Activated CD4-positive, alpha-beta T cell treated with anti-CD3 and anti-CD28 coated beads, Interleukin-2, amount 10 ng/mL, durations not matched to agents 7 days and 5 days (primary cell): ENCODE data around the gene NEDD4L. TPM values are rescaled to one million over a fixed set of nuclear protein-coding genes. Genes with fewer than 3 reads are reported as not detected.
"Not testable (repeated sequence)": the region's sequence is repeated elsewhere in the genome, so short reads cannot be mapped to it uniquely, and the experiment has no call there.

Source experiments
- CTCF ChIA-PET: fragments of 350-600 bp; sonication (Branson Sonifier 250); formaldehyde crosslinking; loops from one replicate; lab custom pipeline; 2021; ENCODE audit warnings: antibody characterized with exemption; lab: Charles Lee
- POLR2A ChIA-PET: fragments of 350-600 bp; sonication (Branson Sonifier 250); formaldehyde crosslinking; loops from one replicate; lab custom pipeline; 2021; ENCODE audit warnings: antibody characterized with exemption; lab: Charles Lee
- DNase-seq: peaks from one replicate; pipeline ENCODE4 v3.0.0-alpha.2; 2020
- H3K27ac Mint-ChIP-seq: one replicate; pipeline ENCODE4 v1.8.0; 2021; ENCODE audit warnings: mild to moderate bottlenecking, moderate library complexity, mixed read lengths
- H3K27me3 Mint-ChIP-seq: one replicate; pipeline ENCODE4 v1.8.0; 2021; ENCODE audit warnings: mixed read lengths
- H3K36me3 Mint-ChIP-seq: one replicate; pipeline ENCODE4 v1.8.0; 2021; ENCODE audit warnings: low read depth, mixed read lengths
- H3K4me1 Mint-ChIP-seq: one replicate; pipeline ENCODE4 v1.8.0; 2021; ENCODE audit warnings: mixed read lengths
- H3K4me3 Mint-ChIP-seq: one replicate; pipeline ENCODE4 v1.8.0; 2021; ENCODE audit warnings: mild to moderate bottlenecking, moderate library complexity, mixed read lengths
- H3K9me3 Mint-ChIP-seq: one replicate; pipeline ENCODE4 v1.8.0; 2021; ENCODE audit warnings: mixed read lengths
- total RNA-seq, 2 experiments: library from RNA; stranded (reverse); gene quantifications; one replicate each; pipeline ENCODE4 v1.2.3, GENCODE V29; 2021

The NEDD4L gene
- total RNA-seq, 2 experiments from 2014 or later, result 5.6 to 8.1 TPM

- no peaks in the 10 kb centered on the region for H3K36me3 Mint-ChIP-seq
- ChIA-PET CTCF (no interaction called here), POLR2A (no interaction called here)
Observed at GRCh38 chr18:58048081-58048642, 4.1 kb downstream of the NEDD4L start.

GRCh38 chr18:58049000-58049688 is 5.1 kb downstream of the NEDD4L start:
- Mint-ChIP-seq H3K36me3 (no peaks in the 10 kb centered on the region), H3K27ac (no peak overlapping the region), H3K9me3 (no peaks in the 10 kb centered on the region), H3K4me3 (no peak overlapping the region), H3K4me1 (peaks cover 19% of the 10 kb centered on the region), H3K27me3 (peaks cover 25% of the 10 kb centered on the region)
- POLR2A ChIA-PET, result no interaction called here
- DNase-seq, result no peak
- CTCF ChIA-PET, result no interaction called here

More at GRCh38 chr18:58048081-58048642, 4.1 kb downstream of the NEDD4L start:
- no peak for DNase-seq
- Mint-ChIP-seq H3K27me3 (peaks cover 29% of the 10 kb centered on the region), H3K27ac (no peak overlapping the region), H3K9me3 (no peaks in the 10 kb centered on the region), H3K4me1 (peaks cover 23% of the 10 kb centered on the region), H3K4me3 (no peak overlapping the region)

- CTCF ChIA-PET, result interaction anchor here (0.5 kb wide), 1 partner anchor 304 kb away, joined by 3 read pairs; no protein-coding TSS in a partner anchor
- H3K4me3 Mint-ChIP-seq, H3K9me3 Mint-ChIP-seq, H3K4me1 Mint-ChIP-seq, POLR2A ChIA-PET, DNase-seq, H3K27ac Mint-ChIP-seq, H3K36me3 Mint-ChIP-seq: not testable (repeated sequence)
- H3K27me3 Mint-ChIP-seq, result peaks cover 14% of the 10 kb centered on the region
Observed at GRCh38 chr18:58050963-58051362, 6.9 kb downstream of the NEDD4L start.

GRCh38 chr18:58051765-58052460 is 7.9 kb downstream of the NEDD4L start:
- H3K4me1 Mint-ChIP-seq, result peaks cover 8% of the 10 kb centered on the region
- POLR2A ChIA-PET, result no interaction called here
- no peak overlapping the region for H3K27ac Mint-ChIP-seq
- H3K36me3 Mint-ChIP-seq, result no peaks in the 10 kb centered on the region
- H3K9me3 Mint-ChIP-seq, result no peaks in the 10 kb centered on the region
- peaks cover 7% of the 10 kb centered on the region for H3K27me3 Mint-ChIP-seq
- no peak for DNase-seq
- CTCF ChIA-PET, result interaction anchor here (1.6 kb wide), 1 partner anchor 9 kb away, joined by 6 read pairs; the partner anchor contains the start of gene NEDD4L
- no peak overlapping the region for H3K4me3 Mint-ChIP-seq

- DNase-seq, result no peak
- ChIA-PET POLR2A (no interaction called here), CTCF (interaction anchor here (0.6 to 1.6 kb wide), 3 partner anchors 10 to 94 kb away, joined by 3 to 6 read pairs (median 3); partner anchors contain the start of gene NEDD4L)
- Mint-ChIP-seq H3K27me3 (peaks cover 2% of the 10 kb centered on the region), H3K4me1 (peaks cover 8% of the 10 kb centered on the region), H3K4me3 (no peak overlapping the region), H3K9me3 (no peaks in the 10 kb centered on the region), H3K36me3 (no peaks in the 10 kb centered on the region), H3K27ac (no peak overlapping the region)
Observed at GRCh38 chr18:58052960-58053359, 8.9 kb downstream of the NEDD4L start.

- Mint-ChIP-seq H3K27me3 (no peaks in the 10 kb centered on the region), H3K36me3 (no peaks in the 10 kb centered on the region), H3K4me1 (peaks cover 8% of the 10 kb centered on the region), H3K27ac (no peak overlapping the region), H3K4me3 (no peak overlapping the region), H3K9me3 (no peaks in the 10 kb centered on the region)
- DNase-seq, result no peak
- ChIA-PET POLR2A (no interaction called here), CTCF (interaction anchor here (1.6 kb wide), 1 partner anchor 16 kb away, joined by 4 read pairs; no protein-coding TSS in a partner anchor)
Observed at GRCh38 chr18:58054041-58054781, 10.2 kb downstream of the NEDD4L start.

- no peak overlapping the region for H3K4me3 Mint-ChIP-seq
- CTCF ChIA-PET, result interaction anchor here (1.2 to 1.6 kb wide), 4 partner anchors 9 to 14 kb away, joined by 3 to 4 read pairs (median 4); no protein-coding TSS in a partner anchor
- H3K36me3 Mint-ChIP-seq, result no peaks in the 10 kb centered on the region
- POLR2A ChIA-PET, result no interaction called here
- H3K27ac Mint-ChIP-seq, result no peak overlapping the region
- H3K4me1 Mint-ChIP-seq, result peaks cover 8% of the 10 kb centered on the region
- H3K9me3 Mint-ChIP-seq, result no peaks in the 10 kb centered on the region
- no peak for DNase-seq
- H3K27me3 Mint-ChIP-seq, result no peaks in the 10 kb centered on the region
Observed at GRCh38 chr18:58055890-58056558, 12.0 kb downstream of the NEDD4L start.

- H3K27ac Mint-ChIP-seq, result no peak overlapping the region
- peaks cover 3% of the 10 kb centered on the region for H3K4me1 Mint-ChIP-seq
- H3K9me3 Mint-ChIP-seq, result no peaks in the 10 kb centered on the region
- CTCF ChIA-PET, result interaction anchor here (1.3 kb wide), 1 partner anchor 11 kb away, joined by 3 read pairs; no protein-coding TSS in a partner anchor
- no peaks in the 10 kb centered on the region for H3K27me3 Mint-ChIP-seq
- no peak for DNase-seq
- POLR2A ChIA-PET, result no interaction called here
- no peak overlapping the region for H3K4me3 Mint-ChIP-seq
- H3K36me3 Mint-ChIP-seq, result no peaks in the 10 kb centered on the region
Observed at GRCh38 chr18:58056852-58057251, 12.8 kb downstream of the NEDD4L start.

GRCh38 chr18:58057291-58057965 is 13.4 kb downstream of the NEDD4L start:
- no peaks in the 10 kb centered on the region for H3K36me3 Mint-ChIP-seq
- no peak overlapping the region for H3K4me3 Mint-ChIP-seq
- DNase-seq, result no peak
- no peak overlapping the region for H3K27ac Mint-ChIP-seq
- no peaks in the 10 kb centered on the region for H3K27me3 Mint-ChIP-seq
- no peaks in the 10 kb centered on the region for H3K4me1 Mint-ChIP-seq
- no peaks in the 10 kb centered on the region for H3K9me3 Mint-ChIP-seq
- ChIA-PET CTCF (interaction anchor here (1.3 kb wide), 1 partner anchor 10 kb away, joined by 3 read pairs; no protein-coding TSS in a partner anchor), POLR2A (no interaction called here)

- Mint-ChIP-seq H3K27me3 (no peaks in the 10 kb centered on the region), H3K4me3 (no peak overlapping the region), H3K36me3 (no peaks in the 10 kb centered on the region), H3K9me3 (no peaks in the 10 kb centered on the region), H3K27ac (no peak overlapping the region), H3K4me1 (no peaks in the 10 kb centered on the region)
- ChIA-PET CTCF (no interaction called here), POLR2A (no interaction called here)
- no peak for DNase-seq
Observed at GRCh38 chr18:58058720-58059119, 14.7 kb downstream of the NEDD4L start.

GRCh38 chr18:58060254-58060653 is 16.2 kb downstream of the NEDD4L start:
- Mint-ChIP-seq H3K9me3 (no peaks in the 10 kb centered on the region), H3K4me1 (no peaks in the 10 kb centered on the region), H3K27me3 (no peaks in the 10 kb centered on the region), H3K27ac (no peak overlapping the region), H3K4me3 (no peak overlapping the region), H3K36me3 (no peaks in the 10 kb centered on the region)
- ChIA-PET POLR2A (no interaction called here), CTCF (no interaction called here)
- DNase-seq, result no peak
